Natural killer cell (primary cell): ENCODE data around the gene FCMR. TPM values are rescaled to one million over a fixed set of nuclear protein-coding genes. Genes with fewer than 3 reads are reported as not detected.

Source experiments
- ATAC-seq, 3 donors: fragments of 150-1000 bp in 2 of 3; fragments of 200-7000 bp in 1 of 3; cut with Tn5 transposase; 1 replicate in 1 of 3; 2 replicates in 2 of 3; pipeline ENCODE4 v1.10.0; 2021; ENCODE audit warnings: mild to moderate bottlenecking in 2 of 3, moderate library complexity in 2 of 3
- DNase-seq, 2 donors: peaks; one replicate each; pipeline versions ENCODE4 v3.0.0 to v3.0.0-alpha.2; 2013 to 2021; ENCODE audit warnings: mixed read lengths in 1 of 2
- H3K27ac ChIP-seq: one replicate; pipeline ENCODE4 v1.5.1; 2013; ENCODE audit warnings: mild to moderate bottlenecking, low read length
- H3K27me3 ChIP-seq: one replicate; pipeline ENCODE4 v1.6.1; 2013; ENCODE audit warnings: low read length; ENCODE audit not compliant: control insufficient read depth, insufficient read depth
- H3K36me3 ChIP-seq: one replicate; pipeline ENCODE4 v1.6.1; 2013; ENCODE audit warnings: low read length; ENCODE audit not compliant: control insufficient read depth, insufficient read depth
- H3K4me1 ChIP-seq: one replicate; pipeline ENCODE4 v1.6.1; 2013; ENCODE audit warnings: low read length; ENCODE audit not compliant: control insufficient read depth, insufficient read depth
- H3K4me3 ChIP-seq: one replicate; pipeline ENCODE4 v1.5.1; 2013; ENCODE audit warnings: low read length
- H3K9me3 ChIP-seq: one replicate; pipeline ENCODE4 v1.6.1; 2013; ENCODE audit warnings: low read length; ENCODE audit not compliant: control insufficient read depth, insufficient read depth
- H3K27ac Mint-ChIP-seq, 2 donors: one replicate each; pipeline ENCODE4 v1.8.0; 2022; ENCODE audit warnings: mild to moderate bottlenecking in 2 of 2, mixed read lengths in 2 of 2, moderate library complexity in 1 of 2
- H3K27me3 Mint-ChIP-seq, 2 donors: one replicate each; pipeline ENCODE4 v1.8.0; 2022; ENCODE audit warnings: low read depth in 2 of 2, mixed read lengths in 2 of 2
- H3K36me3 Mint-ChIP-seq: one replicate; pipeline ENCODE4 v1.8.0; 2022; ENCODE audit warnings: mixed read lengths
- H3K4me1 Mint-ChIP-seq, 2 donors: one replicate each; pipeline ENCODE4 v1.8.0; 2022; ENCODE audit warnings: mixed read lengths in 2 of 2
- H3K4me3 Mint-ChIP-seq: one replicate; pipeline ENCODE4 v1.8.0; 2022; ENCODE audit warnings: mild to moderate bottlenecking, moderate library complexity, mixed read lengths
- H3K9me3 Mint-ChIP-seq, 2 donors: one replicate each; pipeline ENCODE4 v1.8.0; 2022; ENCODE audit warnings: mixed read lengths in 2 of 2
- CTCF ChIP-seq: fragments of 200-600 bp; IDR thresholded peaks from one replicate; pipeline ENCODE4 v1.8.0; 2022; ENCODE audit warnings: antibody characterized with exemption
- WGBS: methylation state at CpG from one replicate; pipeline ENCODE4 v1.1.7; 2013; ENCODE audit warnings: missing lambda C conversion rate; ENCODE audit not compliant: insufficient coverage; 5-methylcytosine and 5-hydroxymethylcytosine counted together
- intact Hi-C: fragments of 100-400 bp; cut with micrococcal nuclease; formaldehyde crosslinking; loops from one replicate; pipeline ENCODE4 v1.14.2; 2022
- total RNA-seq, 4 donors: library from RNA; stranded (reverse); fragments of 120-200 nt in 1 of 4; gene quantifications; one replicate each; pipeline versions ENCODE4 v1.2.3 to v1.2.4, GENCODE V29; 2013 to 2022

FCMR gene
- total RNA-seq, 3 donors from 2014 or later (not counting 1 experiment from before 2014, with no cell fraction given) = 157 to 178 (median 177) TPM

- Histone ChIP-seq H3K4me3 (no peak overlapping the region), H3K27me3 (no peaks in the 10 kb centered on the region), H3K9me3 (no peaks in the 10 kb centered on the region), H3K36me3 (no peaks in the 10 kb centered on the region), H3K4me1 (peaks cover 6% of the 10 kb centered on the region), H3K27ac (no peak overlapping the region)
- Mint-ChIP-seq H3K36me3 (no peaks in the 10 kb centered on the region), H3K27me3 (peaks cover 24 to 37% of the 10 kb centered on the region in 2 donors), H3K9me3 (no peaks in the 10 kb centered on the region), H3K4me1 (no peaks in the 10 kb centered on the region), H3K27ac (no peak overlapping the region), H3K4me3 (no peak overlapping the region)
- intact Hi-C loops = no loop called here
- ATAC-seq (no peak), DNase-seq (peak in 1 of 2 donors; percentile 47)
- TF ChIP-seq CTCF = no peak
- WGBS = 66% methylated on average over 5 of the region's 5 CpGs
Measured at GRCh38 chr1:206859082-206859521, 62.6 kb downstream of the FCMR start.

- TF ChIP-seq CTCF = peak; percentile 34
- Mint-ChIP-seq H3K36me3 (no peaks in the 10 kb centered on the region), H3K9me3 (no peaks in the 10 kb centered on the region), H3K27me3 (peaks cover 24 to 39% of the 10 kb centered on the region in 2 donors), H3K4me1 (no peaks in the 10 kb centered on the region), H3K4me3 (no peak overlapping the region), H3K27ac (no peak overlapping the region)
- H3K27me3 ChIP-seq = no peaks in the 10 kb centered on the region
- no peak overlapping the region for H3K27ac ChIP-seq
- H3K36me3 ChIP-seq = no peaks in the 10 kb centered on the region
- peak in 1 of 2 donors; percentile 52 for DNase-seq
- H3K4me3 ChIP-seq = no peak overlapping the region
- intact Hi-C loops = no loop called here
- H3K4me1 ChIP-seq = peaks cover 6% of the 10 kb centered on the region
- ATAC-seq = peak; percentile 40 to 62 (median 53)
- no peaks in the 10 kb centered on the region for H3K9me3 ChIP-seq
- 87% methylated on average over 5 of the region's 5 CpGs for WGBS
Measured at GRCh38 chr1:206856674-206857464, 64.9 kb downstream of the FCMR start.

GRCh38 chr1:206855859-206856258, 65.9 kb downstream of the FCMR start:
- WGBS = 98% methylated on average over 2 of the region's 2 CpGs
- no peak for ATAC-seq
- Histone ChIP-seq H3K9me3 (no peaks in the 10 kb centered on the region), H3K27me3 (no peaks in the 10 kb centered on the region), H3K4me3 (no peak overlapping the region), H3K27ac (no peak overlapping the region), H3K4me1 (peaks cover 6% of the 10 kb centered on the region), H3K36me3 (no peaks in the 10 kb centered on the region)
- intact Hi-C loops = no loop called here
- Mint-ChIP-seq H3K27ac (no peak overlapping the region), H3K36me3 (no peaks in the 10 kb centered on the region), H3K4me1 (no peaks in the 10 kb centered on the region), H3K4me3 (no peak overlapping the region), H3K9me3 (no peaks in the 10 kb centered on the region), H3K27me3 (peaks cover 19 to 41% of the 10 kb centered on the region in 2 donors)
- DNase-seq = no peak
- no peak for TF ChIP-seq CTCF
